Liver (tissue), 3 donors: ENCODE results near the gene ATP6V1A.

ENCODE experiments used
- EGR1 ChIP-seq, 2 donors: IDR thresholded peaks; 2 replicates each; pipeline ENCODE4 v1.6.1; 2016 to 2018; ENCODE audit warnings: antibody characterized with exemption in 2 of 2, low read depth in 2 of 2
- FOXA1 ChIP-seq: IDR thresholded peaks from 2 replicates; pipeline ENCODE4 v1.6.1; 2016; ENCODE audit warnings: antibody characterized with exemption
- GABPA ChIP-seq, 2 donors: IDR thresholded peaks in 1 of 2; conservative IDR thresholded peaks in 1 of 2; 2 replicates each; pipeline ENCODE4 v1.6.1; 2016; ENCODE audit warnings: antibody characterized with exemption in 2 of 2, mild to moderate bottlenecking in 1 of 2, moderate library complexity in 1 of 2
- JUND ChIP-seq, 2 donors: IDR thresholded peaks; 2 replicates each; pipeline ENCODE4 v1.6.1; 2016; ENCODE audit warnings: antibody characterized with exemption in 2 of 2
- RAD21 ChIP-seq, 2 donors: IDR thresholded peaks; 2 replicates each; pipeline ENCODE4 v1.6.1; 2016; ENCODE audit warnings: antibody characterized with exemption in 2 of 2, mild to moderate bottlenecking in 2 of 2
- SP1 ChIP-seq: IDR thresholded peaks from 2 replicates; pipeline ENCODE4 v1.6.1; 2018; ENCODE audit warnings: antibody characterized with exemption, mild to moderate bottlenecking
- TAF1 ChIP-seq: conservative IDR thresholded peaks from 2 replicates; pipeline ENCODE4 v1.6.1; 2016; ENCODE audit warnings: antibody characterized with exemption, mild to moderate bottlenecking
- YY1 ChIP-seq: IDR thresholded peaks from 2 replicates; pipeline ENCODE4 v1.6.1; 2016; ENCODE audit warnings: antibody characterized with exemption, mild to moderate bottlenecking
- TF ChIP-seq, protein P1 (sequence below): fragments of 150-350 bp; IDR thresholded peaks from 2 replicates; pipeline ENCODE4 v1.5.1; 2017; ENCODE audit warnings: improper control_type of control experiment, low read depth, low read length; ENCODE audit not compliant: missing input control
- TF ChIP-seq, protein P2 (sequence below): IDR thresholded peaks from 2 replicates; pipeline ENCODE4 v1.6.1; 2016; ENCODE audit warnings: antibody characterized with exemption, mild to moderate bottlenecking
- TF ChIP-seq, protein P3 (sequence below): IDR thresholded peaks from 2 replicates; pipeline ENCODE4 v1.6.1; 2016; ENCODE audit warnings: antibody characterized with exemption
- donor health status: healthy.
- donor health status: healthy.

DNA sequence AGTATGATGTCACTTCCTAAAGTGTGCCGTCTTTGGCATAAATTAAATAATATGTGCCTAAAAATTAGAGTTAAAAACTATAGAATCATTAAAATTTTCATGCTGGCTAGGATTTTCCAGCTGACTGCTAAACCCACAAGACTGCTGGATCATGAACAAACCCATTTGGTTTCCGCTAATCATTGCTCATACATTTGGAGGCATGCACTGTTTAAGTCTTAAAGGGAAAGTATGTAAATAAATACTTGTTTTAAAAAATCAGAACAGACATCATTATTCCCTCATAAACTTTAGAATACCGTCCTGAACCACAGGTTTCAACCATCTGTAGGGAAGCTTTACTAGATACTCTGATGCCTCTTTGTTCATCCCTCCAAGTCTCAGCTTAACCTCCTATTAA is 26.5 kb downstream of the ATP6V1A start:
- TF ChIP-seq, protein P1, sequence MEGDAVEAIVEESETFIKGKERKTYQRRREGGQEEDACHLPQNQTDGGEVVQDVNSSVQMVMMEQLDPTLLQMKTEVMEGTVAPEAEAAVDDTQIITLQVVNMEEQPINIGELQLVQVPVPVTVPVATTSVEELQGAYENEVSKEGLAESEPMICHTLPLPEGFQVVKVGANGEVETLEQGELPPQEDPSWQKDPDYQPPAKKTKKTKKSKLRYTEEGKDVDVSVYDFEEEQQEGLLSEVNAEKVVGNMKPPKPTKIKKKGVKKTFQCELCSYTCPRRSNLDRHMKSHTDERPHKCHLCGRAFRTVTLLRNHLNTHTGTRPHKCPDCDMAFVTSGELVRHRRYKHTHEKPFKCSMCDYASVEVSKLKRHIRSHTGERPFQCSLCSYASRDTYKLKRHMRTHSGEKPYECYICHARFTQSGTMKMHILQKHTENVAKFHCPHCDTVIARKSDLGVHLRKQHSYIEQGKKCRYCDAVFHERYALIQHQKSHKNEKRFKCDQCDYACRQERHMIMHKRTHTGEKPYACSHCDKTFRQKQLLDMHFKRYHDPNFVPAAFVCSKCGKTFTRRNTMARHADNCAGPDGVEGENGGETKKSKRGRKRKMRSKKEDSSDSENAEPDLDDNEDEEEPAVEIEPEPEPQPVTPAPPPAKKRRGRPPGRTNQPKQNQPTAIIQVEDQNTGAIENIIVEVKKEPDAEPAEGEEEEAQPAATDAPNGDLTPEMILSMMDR = no peak
- TF ChIP-seq YY1 = no peak
- no peak for TF ChIP-seq TAF1
- TF ChIP-seq, protein P2, sequence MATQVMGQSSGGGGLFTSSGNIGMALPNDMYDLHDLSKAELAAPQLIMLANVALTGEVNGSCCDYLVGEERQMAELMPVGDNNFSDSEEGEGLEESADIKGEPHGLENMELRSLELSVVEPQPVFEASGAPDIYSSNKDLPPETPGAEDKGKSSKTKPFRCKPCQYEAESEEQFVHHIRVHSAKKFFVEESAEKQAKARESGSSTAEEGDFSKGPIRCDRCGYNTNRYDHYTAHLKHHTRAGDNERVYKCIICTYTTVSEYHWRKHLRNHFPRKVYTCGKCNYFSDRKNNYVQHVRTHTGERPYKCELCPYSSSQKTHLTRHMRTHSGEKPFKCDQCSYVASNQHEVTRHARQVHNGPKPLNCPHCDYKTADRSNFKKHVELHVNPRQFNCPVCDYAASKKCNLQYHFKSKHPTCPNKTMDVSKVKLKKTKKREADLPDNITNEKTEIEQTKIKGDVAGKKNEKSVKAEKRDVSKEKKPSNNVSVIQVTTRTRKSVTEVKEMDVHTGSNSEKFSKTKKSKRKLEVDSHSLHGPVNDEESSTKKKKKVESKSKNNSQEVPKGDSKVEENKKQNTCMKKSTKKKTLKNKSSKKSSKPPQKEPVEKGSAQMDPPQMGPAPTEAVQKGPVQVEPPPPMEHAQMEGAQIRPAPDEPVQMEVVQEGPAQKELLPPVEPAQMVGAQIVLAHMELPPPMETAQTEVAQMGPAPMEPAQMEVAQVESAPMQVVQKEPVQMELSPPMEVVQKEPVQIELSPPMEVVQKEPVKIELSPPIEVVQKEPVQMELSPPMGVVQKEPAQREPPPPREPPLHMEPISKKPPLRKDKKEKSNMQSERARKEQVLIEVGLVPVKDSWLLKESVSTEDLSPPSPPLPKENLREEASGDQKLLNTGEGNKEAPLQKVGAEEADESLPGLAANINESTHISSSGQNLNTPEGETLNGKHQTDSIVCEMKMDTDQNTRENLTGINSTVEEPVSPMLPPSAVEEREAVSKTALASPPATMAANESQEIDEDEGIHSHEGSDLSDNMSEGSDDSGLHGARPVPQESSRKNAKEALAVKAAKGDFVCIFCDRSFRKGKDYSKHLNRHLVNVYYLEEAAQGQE = no peak
- no peak for TF ChIP-seq JUND (IDR thresholded peaks at IDR 0.05)
- TF ChIP-seq EGR1 (IDR thresholded peaks at IDR 0.05; ENCODE audit: low read depth in 2 of 2) = no peak
- no peak for TF ChIP-seq SP1
- no peak for TF ChIP-seq GABPA (IDR thresholded peaks at IDR 0.05 in 1 of 2, conservative IDR thresholded peaks at IDR 0.05 in 1 of 2)
- TF ChIP-seq, protein P3, sequence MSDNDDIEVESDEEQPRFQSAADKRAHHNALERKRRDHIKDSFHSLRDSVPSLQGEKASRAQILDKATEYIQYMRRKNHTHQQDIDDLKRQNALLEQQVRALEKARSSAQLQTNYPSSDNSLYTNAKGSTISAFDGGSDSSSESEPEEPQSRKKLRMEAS = no peak
- no peak for TF ChIP-seq FOXA1
- TF ChIP-seq RAD21 (IDR thresholded peaks at IDR 0.05) = no peak
